ENCODE measurements around the gene COL23A1.
"Not testable (repeated sequence)": the region's sequence is repeated elsewhere in the genome, so short reads cannot be mapped to it uniquely, and the experiment has no call there.

The COL23A1 gene

DNA sequence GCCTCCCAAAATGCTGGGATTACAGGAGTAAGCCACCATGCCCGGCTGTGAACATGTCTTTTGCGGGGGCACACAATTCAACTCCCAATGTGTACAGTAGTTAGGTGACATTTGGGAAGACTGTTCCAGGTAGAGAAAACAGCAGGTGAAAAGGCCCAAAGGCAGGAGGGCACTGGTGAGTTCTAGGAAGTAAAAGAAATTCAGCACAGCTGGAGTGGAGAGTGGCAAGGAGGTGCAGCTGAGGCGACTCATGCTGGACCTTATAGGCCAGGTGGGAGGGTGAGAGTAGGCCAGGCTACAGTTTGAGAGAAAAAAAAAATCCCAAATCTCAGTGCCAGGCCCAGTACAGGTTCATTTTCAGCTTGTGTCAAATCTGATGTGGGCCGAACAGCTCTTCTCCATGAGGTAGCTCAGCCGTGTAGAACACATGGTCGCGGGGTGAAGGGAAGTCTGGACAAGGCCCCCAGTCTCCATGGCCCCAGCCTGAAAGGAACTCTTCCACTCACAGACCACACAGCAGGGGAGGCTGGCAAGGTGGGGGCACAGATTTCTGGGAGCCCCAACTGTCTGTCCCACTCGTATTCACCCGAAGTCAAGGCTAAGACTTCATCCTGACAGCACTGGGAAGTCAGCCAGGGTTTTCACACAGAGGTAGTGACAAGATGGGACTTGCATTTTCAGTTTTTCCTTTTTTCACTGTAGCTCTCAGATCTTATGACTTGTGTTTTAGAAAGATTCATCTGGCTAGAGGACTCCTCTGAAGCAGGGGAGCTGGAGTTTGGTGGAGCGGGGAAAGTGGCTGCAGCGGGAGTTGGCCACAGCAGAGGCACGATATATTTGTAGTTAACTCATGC lies 390.4 kb downstream of the COL23A1 start:
- no peak for DNase-seq

DNA sequence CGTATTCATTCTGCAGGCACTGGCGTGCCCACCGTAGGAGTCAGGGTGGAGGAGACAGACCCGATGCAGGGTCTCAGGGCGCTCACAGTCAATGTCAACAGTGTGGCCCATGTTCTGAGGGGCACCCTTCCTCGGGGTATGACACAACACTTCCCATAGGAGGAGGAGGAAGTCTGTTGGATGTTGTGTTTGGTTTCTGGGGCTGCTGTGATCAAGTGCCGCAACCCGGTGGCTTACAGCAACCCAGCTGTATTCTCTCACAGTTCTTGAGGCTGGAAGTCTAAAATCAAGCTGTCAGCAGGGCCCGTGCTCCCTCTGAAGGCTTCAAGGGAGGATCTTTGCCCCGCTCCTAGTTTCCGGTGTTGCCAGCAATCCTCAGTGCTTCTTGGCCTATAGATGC lies 391.5 kb downstream of the COL23A1 start:
- no peak for DNase-seq

DNA sequence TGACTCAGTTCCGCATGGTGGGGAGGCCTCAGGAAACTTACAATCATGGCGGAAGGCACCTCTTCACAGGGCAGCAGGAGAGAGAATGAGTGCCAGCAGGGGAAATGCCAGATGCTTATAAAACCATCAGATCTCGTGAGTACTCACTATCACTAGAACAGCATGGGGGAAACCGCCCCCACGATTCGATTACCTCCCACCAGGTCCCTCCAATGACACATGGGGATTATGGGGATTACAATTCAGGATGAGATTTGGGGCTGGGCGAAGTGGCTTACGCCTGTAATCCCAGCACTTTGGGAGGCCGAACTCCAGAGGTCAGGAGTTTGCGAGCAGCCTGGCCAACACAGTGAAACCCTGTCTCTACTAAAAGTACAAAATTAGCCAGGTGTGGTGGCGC lies 392.0 kb downstream of the COL23A1 start:
- not testable (repeated sequence) for DNase-seq

DNA sequence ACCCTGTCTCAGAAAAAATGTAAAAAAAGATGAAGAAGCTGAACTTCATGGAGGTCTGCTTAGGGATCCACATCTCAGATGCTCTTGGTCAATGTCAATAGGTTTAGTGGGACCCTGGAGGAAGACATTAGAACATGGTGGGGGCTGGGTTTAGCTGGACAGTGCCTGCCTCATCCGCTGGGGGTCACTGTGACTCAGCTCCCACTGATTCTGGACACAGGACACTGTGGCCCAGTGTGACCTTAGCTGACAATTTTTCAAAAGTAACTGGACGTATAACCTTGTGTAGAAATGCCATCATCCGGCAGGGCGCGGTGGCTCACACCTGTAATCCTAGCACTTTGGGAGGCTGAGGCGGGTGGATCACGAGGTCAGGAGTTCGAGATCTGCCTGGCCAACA lies 393.2 kb downstream of the COL23A1 start:
- no peak for DNase-seq

DNA sequence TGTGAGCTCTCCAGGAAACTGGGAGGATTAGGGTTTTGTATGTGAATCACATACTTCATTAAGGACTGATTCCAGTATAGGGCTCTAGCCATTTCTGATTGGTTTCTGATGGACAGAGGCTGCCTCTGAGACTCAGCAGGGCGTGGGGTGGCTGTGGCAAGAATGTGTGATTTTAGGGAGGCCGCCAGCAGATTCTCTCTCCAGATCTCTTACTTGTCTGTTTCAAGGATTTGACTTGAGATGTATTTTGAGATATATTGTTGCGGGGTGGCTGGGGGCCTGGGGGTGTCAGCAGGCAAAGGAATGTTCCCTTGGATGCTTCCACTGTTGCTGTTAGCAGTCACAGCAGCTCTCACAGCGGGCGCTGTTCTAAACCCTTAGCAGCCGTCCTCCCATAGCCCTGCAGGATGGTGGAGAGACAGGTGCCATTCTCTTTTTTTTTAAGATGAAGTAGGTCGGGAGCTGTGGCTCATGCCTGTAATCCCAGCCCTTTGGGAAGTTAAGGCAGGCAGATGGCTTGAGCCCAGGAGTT lies 393.8 kb downstream of the COL23A1 start:
- no peak for DNase-seq

DNA sequence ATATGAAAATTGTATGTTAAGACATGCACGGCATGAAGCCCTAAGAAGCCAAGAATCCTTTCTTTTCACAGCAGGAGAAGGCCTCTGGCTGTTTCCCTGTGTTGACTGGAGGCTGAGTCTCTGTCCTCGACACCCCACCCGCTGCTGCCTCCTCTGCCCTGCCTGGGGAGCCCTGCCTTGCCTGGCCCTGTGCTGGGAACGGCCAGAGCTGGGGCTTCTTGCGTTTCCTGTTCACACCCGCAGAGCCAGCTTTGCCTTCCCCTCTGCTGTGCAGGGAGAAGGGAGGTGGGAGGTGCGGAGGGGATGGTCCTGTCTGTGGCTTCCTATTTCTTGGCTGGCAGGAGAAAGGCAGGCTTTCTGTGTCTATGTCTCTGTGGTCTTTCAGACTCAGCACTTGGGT lies 396.2 kb downstream of the COL23A1 start:
- DNase-seq: no peak

DNA sequence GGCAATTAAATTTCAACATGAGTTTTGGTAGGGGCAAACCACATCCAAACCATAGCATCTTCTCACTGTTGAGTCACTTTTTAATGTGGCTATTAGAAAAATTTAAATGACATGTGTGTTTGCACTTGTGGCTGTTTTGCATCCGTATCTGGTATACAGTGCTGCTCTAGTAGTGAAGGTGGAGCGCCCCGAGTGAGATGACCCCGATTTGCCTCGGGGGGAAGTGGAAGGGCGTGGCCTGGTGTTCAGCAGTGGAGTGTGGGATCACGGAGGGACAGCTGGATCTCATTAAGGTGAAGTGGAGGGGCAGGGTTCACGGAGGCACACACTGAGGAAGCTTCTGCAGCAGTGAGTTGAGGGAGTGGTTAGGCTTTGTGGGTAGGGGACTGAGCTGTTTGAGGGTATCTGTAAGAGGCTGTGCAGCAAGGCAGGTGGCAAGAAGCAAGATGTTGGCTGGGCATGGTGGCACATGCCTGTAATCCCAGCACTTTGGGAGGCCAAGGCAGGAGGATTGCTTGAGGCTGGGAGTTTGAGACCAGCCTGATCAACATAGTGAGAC lies 396.9 kb downstream of the COL23A1 start:
- DNase-seq: no peak

DNA sequence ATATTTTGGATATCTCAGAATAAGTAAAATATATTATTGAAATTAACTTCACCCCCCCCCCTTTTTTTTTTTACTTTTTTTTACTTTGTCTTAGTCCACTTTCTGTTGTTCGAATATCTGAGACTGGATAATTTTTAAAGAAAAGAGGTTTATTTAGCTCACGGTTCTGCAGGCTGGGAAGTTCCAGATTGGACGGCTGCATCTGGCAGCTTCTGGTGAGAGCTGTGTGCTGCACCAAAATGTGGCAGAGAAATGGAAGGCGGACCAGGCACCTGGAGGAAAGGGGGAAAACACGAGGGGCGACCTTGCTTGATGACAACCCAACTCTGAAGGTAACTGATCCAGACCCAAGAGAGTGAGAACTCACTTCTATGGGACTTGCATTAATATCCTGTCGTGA lies 397.4 kb downstream of the COL23A1 start:
- no peak for DNase-seq

GRCh38 chr5:178192244-178192643 lies 397.9 kb downstream of the COL23A1 start:
- no peak for DNase-seq

DNA sequence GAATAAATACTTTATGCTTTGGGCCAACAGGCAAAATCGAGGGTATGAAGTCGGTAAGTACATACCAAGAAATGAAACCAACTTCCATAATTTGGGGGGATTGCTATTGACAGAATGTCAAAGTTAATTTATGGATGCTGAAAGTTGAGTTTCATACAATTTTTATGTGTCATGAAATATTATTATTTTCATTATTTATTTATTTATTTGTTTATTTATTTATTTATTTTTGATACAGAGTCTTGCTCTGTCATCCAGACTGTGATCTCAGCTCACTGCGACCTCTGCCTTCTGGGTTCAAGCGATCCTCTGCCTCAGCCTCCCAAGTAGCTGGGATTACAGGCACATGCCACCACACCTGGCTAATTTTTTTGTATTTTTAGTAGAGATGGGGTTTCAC lies 398.5 kb downstream of the COL23A1 start:
- no peak for DNase-seq

- DNase-seq: no peak
These were observed 400.8 kb downstream of the COL23A1 start for GRCh38 chr5:178189433-178189832.
